K562 (cell line): ENCODE results near the gene IKBKG. TPM values are rescaled to one million over a fixed set of nuclear protein-coding genes. Genes with fewer than 3 reads are reported as not detected.

Experiments
- ATAC-seq: fragments of 200-7000 bp; cut with Tn5 transposase; 3 replicates; pipeline ENCODE4 v1.9.1; 2020; ENCODE audit warnings: moderate library complexity
- BruUV-seq: library from RNA; stranded (reverse); fragments of 400-500 nt; replicated peaks from 2 replicates; lab custom pipeline; 2021; lab: Mats Ljungman, UMichigan
- CTCF ChIA-PET: fragments of 300-600 bp; formaldehyde crosslinking; extraction: SDS; loops from one replicate; lab custom pipeline; 2021; ENCODE audit warnings: low intra/inter-chr PET ratio; lab: Yijun Ruan, JAX
- POLR2A ChIA-PET: fragments of 300-600, 350-650 bp; sonication (Branson Sonifier 250); formaldehyde crosslinking; extraction: SDS; loops from one replicate; lab custom pipeline; 2021; ENCODE audit warnings: antibody characterized with exemption, inconsistent platforms; lab: Yijun Ruan, JAX
- DNase-seq, 4 experiments: peaks; one replicate each; pipeline versions ENCODE4 v3.0.0 to v3.0.0-alpha.2; 2011 to 2018; ENCODE audit warnings: low spot score in 3 of 4, mixed read lengths in 3 of 4; ENCODE audit errors: extremely low read depth in 1 of 4
- FAIRE-seq: peaks from 2 replicates; lab custom pipeline; 2011; peaks lifted over from hg19 to GRCh38; lab: Jason Lieb, UNC
- H2AFZ ChIP-seq: 2 replicates; pipeline ENCODE4 v1.6.0; 2011; ENCODE audit warnings: low read depth, low read length, control low read depth, inconsistent platforms
- H3K27ac ChIP-seq: fragments of 200-600 bp; 3 replicates; pipeline ENCODE4 v1.8.0; 2011; ENCODE audit warnings: low read depth, mild to moderate bottlenecking, control low read depth, inconsistent platforms, low read length, moderate library complexity, mixed read lengths; ENCODE audit errors: extremely low read depth
- H3K27me3 ChIP-seq, 2 experiments: fragments of 300-600 bp in 1 of 2; 2 replicates in 1 of 2; 3 replicates in 1 of 2; pipeline versions ENCODE4 v1.6.0 to v1.8.0; 2011; ENCODE audit warnings: inconsistent platforms in 2 of 2, low read length in 2 of 2, mild to moderate bottlenecking in 1 of 2, mixed read lengths in 1 of 2, moderate library complexity in 1 of 2; ENCODE audit not compliant: control insufficient read depth in 2 of 2, insufficient read depth in 2 of 2
- H3K36me3 ChIP-seq: fragments of 300-600 bp; 3 replicates; pipeline ENCODE4 v1.8.0; 2011; ENCODE audit warnings: mild to moderate bottlenecking, low read length, inconsistent platforms; ENCODE audit not compliant: control insufficient read depth, insufficient read depth
- H3K4me1 ChIP-seq, 2 experiments: fragments of 200-600 bp in 1 of 2; replicated peaks in 1 of 2; 2 replicates in 1 of 2; 3 replicates in 1 of 2; pipeline versions ENCODE4 v1.5.1 to v1.8.0; 2011; ENCODE audit warnings: inconsistent platforms in 2 of 2, low read length in 2 of 2, mild to moderate bottlenecking in 1 of 2, mixed read lengths in 1 of 2, moderate library complexity in 1 of 2; ENCODE audit not compliant: control insufficient read depth in 2 of 2, insufficient read depth in 2 of 2
- H3K4me2 ChIP-seq: 2 replicates; pipeline ENCODE4 v1.6.1; 2011; ENCODE audit warnings: low read length, control low read depth, inconsistent platforms, mixed read lengths; ENCODE audit not compliant: insufficient read depth
- H3K4me3 ChIP-seq: fragments of 200-600 bp; sonication (generic), shearing (Covaris generic); 2 replicates; pipeline ENCODE4 v1.5.1; 2016; ENCODE audit warnings: control low read depth, inconsistent platforms
- H3K79me2 ChIP-seq: fragments of 200-600 bp; 3 replicates; pipeline ENCODE4 v1.8.0; 2011; ENCODE audit warnings: low read length, inconsistent platforms; ENCODE audit not compliant: control insufficient read depth, insufficient read depth
- H3K9ac ChIP-seq, 2 experiments: 2 replicates each; pipeline versions ENCODE4 v1.6.0 to v1.6.1; 2011; ENCODE audit warnings: low read depth in 2 of 2, low read length in 2 of 2, control low read depth in 1 of 2, inconsistent platforms in 1 of 2, mild to moderate bottlenecking in 1 of 2, mixed read lengths in 1 of 2; ENCODE audit not compliant: insufficient read depth in 1 of 2
- H3K9me1 ChIP-seq: one replicate; pipeline ENCODE4 v1.6.0; 2011; ENCODE audit warnings: inconsistent platforms, mild to moderate bottlenecking, low read length, moderate library complexity; ENCODE audit not compliant: control insufficient read depth, insufficient read depth
- H3K9me3 ChIP-seq: replicated peaks from 2 replicates; pipeline ENCODE4 v1.5.1; 2011; ENCODE audit warnings: low read depth, low read length, inconsistent platforms; ENCODE audit not compliant: control insufficient read depth, insufficient read depth
- H4K20me1 ChIP-seq: replicated peaks from 2 replicates; pipeline ENCODE4 v1.6.1; 2011; ENCODE audit warnings: low read length, inconsistent platforms, mixed read lengths; ENCODE audit not compliant: control insufficient read depth, insufficient read depth
- CLOCK ChIP-seq: fragments of 250-450 bp; sonication (Bioruptor Pico); IDR thresholded peaks from 2 replicates; pipeline ENCODE4 v1.4.0; 2020; ENCODE audit warnings: mild to moderate bottlenecking, moderate library complexity, borderline replicate concordance
- CREB3L1 ChIP-seq: fragments of 450-650 bp; IDR thresholded peaks from 2 replicates; pipeline ENCODE4 v1.6.1; 2014; ENCODE audit warnings: low read depth, mild to moderate bottlenecking, moderate library complexity, borderline replicate concordance
- E2F8 ChIP-seq: fragments of 450-650 bp; IDR thresholded peaks from 2 replicates; pipeline ENCODE4 v1.7.1; 2018; ENCODE audit warnings: mild to moderate bottlenecking, low read depth; ENCODE audit not compliant: partially characterized antibody
- KLF16 ChIP-seq: IDR thresholded peaks from 2 replicates; pipeline ENCODE4 v1.6.1; 2016; ENCODE audit warnings: antibody characterized with exemption
- SIX5 ChIP-seq, 2 experiments: IDR thresholded peaks; 2 replicates each; pipeline ENCODE4 v1.6.1; 2011; ENCODE audit warnings: low read length in 2 of 2, borderline replicate concordance in 1 of 2, low read depth in 1 of 2, mild to moderate bottlenecking in 1 of 2, moderate library complexity in 1 of 2; ENCODE audit not compliant: insufficient read depth in 1 of 2
- SNRNP70 ChIP-seq: fragments of 200-400 bp; formaldehyde crosslinking; optimal IDR thresholded peaks from 2 replicates; pipeline ENCODE3; 2017; ENCODE audit warnings: low read depth, low read length
- WGBS: fragments of 100-300 bp; shearing (Covaris generic); methylation state at CpG from one replicate; pipeline ENCODE4 v1.1.6; 2016; ENCODE audit warnings: low coverage, mixed read lengths; ENCODE audit not compliant: insufficient coverage; ENCODE audit errors: missing lambda C conversion rate; 5-methylcytosine and 5-hydroxymethylcytosine counted together
- in situ Hi-C: fragments of 300-500 bp; cut with MboI; formaldehyde crosslinking; loops from 4 replicates; pipeline ENCODE4 v1.15.0; 2018; ENCODE audit warnings: inconsistent platforms, mixed read lengths
- intact Hi-C: fragments of 100-400 bp; cut with micrococcal nuclease; formaldehyde crosslinking; loops from 2 replicates; pipeline ENCODE4 v1.14.2; 2022
- polyA plus RNA-seq, 8 experiments: library from polyadenylated mRNA; depleted of rRNA in 4 of 8; stranded (reverse) in 5 of 8; unstranded in 3 of 8; fragments of >200 nt; fragmentation: Nextera tagmentation in 2 of 8; fragmentation: Illumina TruSeq in 1 of 8; extraction: Ambion mirVana in 2 of 8; extraction: Trizol in 1 of 8; gene quantifications; 2 replicates each; pipeline versions ENCODE4 v1.2.1 to v1.2.3, GENCODE V29; 2011 to 2014; ENCODE audit warnings: inconsistent platforms in 1 of 8, missing spikeins in 1 of 8
- total RNA-seq, 7 experiments: library from RNA; depleted of rRNA in 6 of 7; stranded (reverse); fragments of >200 nt in 6 of 7; fragmentation: Illumina TruSeq in 2 of 7; extraction: Trizol in 2 of 7; gene quantifications; 2 replicates each; pipeline versions ENCODE4 v1.2.1 to v1.2.3, GENCODE V29; 2011 to 2021; ENCODE audit warnings: low replicate concordance in 1 of 7

IKBKG gene
- total and polyA plus RNA-seq, 9 of the 15 experiments (the other 6 are each of a cell fraction or from before 2014, with no cell fraction given): 0.68 to 60.0 (median 21.9) TPM

- no peak for TF ChIP-seq E2F8
These were observed 47.1 kb downstream of the IKBKG start (continued) for GRCh38 chrX:154594491-154594890.

GRCh38 chrX:154595559-154596249, 48.3 kb downstream of the IKBKG start:
- BruUV-seq: no TSS peak

More at GRCh38 chrX:154595559-154596249, 48.3 kb downstream of the IKBKG start:
- Histone ChIP-seq H3K27ac (no peak overlapping the region), H3K9ac (no peak overlapping the region), H3K4me2 (no peak overlapping the region), H3K79me2 (no peaks in the 10 kb centered on the region), H4K20me1 (no peaks in the 10 kb centered on the region), H3K9me1 (no peaks in the 10 kb centered on the region), H3K27me3 (peaks cover 0 to 28% of the 10 kb centered on the region in 2 experiments; a peak in 2 of 5 replicates), H3K9me3 (no peaks in the 10 kb centered on the region; the same call in 1 of the 2 replicates), H3K4me3 (no peak overlapping the region)
- POLR2A ChIA-PET: no interaction called here
- in situ Hi-C loops: loop anchor here (25.0 kb wide), 1 partner anchor 142 kb away; no protein-coding TSS in a partner anchor
- CTCF ChIA-PET: no interaction called here
- intact Hi-C loops: no loop called here
- 0% methylated on average over 2 of the region's 2 CpGs for WGBS
- DNase-seq: no peak
- no peak for TF ChIP-seq SIX5 (IDR thresholded peaks at IDR 0.05; ENCODE audit: borderline replicate concordance in 1 of 2, insufficient read depth in 1 of 2, low read depth in 1 of 2, low read length in 2 of 2)
- TF ChIP-seq SNRNP70: no peak
- no peak for TF ChIP-seq CLOCK (CRISPR knock-in tag)
- no peak for TF ChIP-seq CREB3L1
- no peak for TF ChIP-seq KLF16
- TF ChIP-seq, all 486 proteins: peak for 0
- peaks cover 0 to 9% of the 10 kb centered on the region in 2 experiments; a peak in 2 of 5 replicates for H3K4me1 ChIP-seq
- no peak for ATAC-seq
- no peak overlapping the region for H2AFZ ChIP-seq
- FAIRE-seq: no peak
- no peaks in the 10 kb centered on the region for H3K36me3 ChIP-seq
